Suprapubic skin (tissue), 4 donors: ENCODE data around the gene DRAP1. TPM values are rescaled to one million over a fixed set of nuclear protein-coding genes. Genes with fewer than 3 reads are reported as not detected.

ENCODE experiments used
- DNase-seq, 2 donors: peaks; one replicate each; pipeline ENCODE4 v3.0.0-alpha.2; 2019; ENCODE audit warnings: low spot score in 2 of 2
- H3K27ac ChIP-seq: fragments of 200-600 bp; sonication (generic); one replicate; pipeline ENCODE4 v1.5.1; 2019
- H3K27me3 ChIP-seq: fragments of 200-600 bp; sonication (generic); one replicate; pipeline ENCODE4 v1.5.1; 2019
- H3K36me3 ChIP-seq: fragments of 200-600 bp; sonication (generic); one replicate; pipeline ENCODE4 v1.5.1; 2019
- H3K4me1 ChIP-seq: fragments of 200-600 bp; sonication (generic); one replicate; pipeline ENCODE4 v1.5.1; 2019
- H3K4me3 ChIP-seq: fragments of 200-600 bp; sonication (generic); one replicate; pipeline ENCODE4 v1.5.1; 2019; ENCODE audit warnings: mild to moderate bottlenecking
- H3K9me3 ChIP-seq: fragments of 200-600 bp; sonication (generic); one replicate; pipeline ENCODE4 v1.5.1; 2019
- EP300 ChIP-seq: sonication (generic); formaldehyde crosslinking; IDR thresholded peaks from one replicate; pipeline ENCODE4 v1.6.1; 2017; ENCODE audit warnings: antibody characterized with exemption
- POLR2A ChIP-seq, 2 donors: fragments of 450-650 bp; IDR thresholded peaks; one replicate each; pipeline ENCODE4 v1.6.1; 2017; ENCODE audit warnings: antibody characterized with exemption in 2 of 2, mild to moderate bottlenecking in 2 of 2, moderate library complexity in 2 of 2
- POLR2AphosphoS5 ChIP-seq, 3 donors: sonication (generic); formaldehyde crosslinking; IDR thresholded peaks; one replicate each; pipeline ENCODE4 v1.6.1; 2017; ENCODE audit warnings: antibody characterized with exemption in 3 of 3
- WGBS: methylation state at CpG from one replicate; pipeline ENCODE4 v1.1.5; 2018; 5-methylcytosine and 5-hydroxymethylcytosine counted together
- total RNA-seq, 4 donors: library from RNA; depleted of rRNA; stranded (reverse); fragments of >200 nt; gene quantifications; one replicate each; pipeline ENCODE4 v1.1.0, GENCODE V29; 2016
- TF ChIP-seq, protein P1 (sequence below), 2 donors: fragments of 200-600 bp in 1 of 2; fragments of 450-650 bp in 1 of 2; sonication (generic) in 1 of 2; IDR thresholded peaks; one replicate each; pipeline ENCODE4 v1.5.1; 2016 to 2019; ENCODE audit warnings: antibody characterized with exemption in 2 of 2, mild to moderate bottlenecking in 1 of 2, moderate library complexity in 1 of 2

The DRAP1 gene
- total RNA-seq, 4 donors from 2014 or later = 54.2 to 82.5 (median 68.0) TPM

DNA sequence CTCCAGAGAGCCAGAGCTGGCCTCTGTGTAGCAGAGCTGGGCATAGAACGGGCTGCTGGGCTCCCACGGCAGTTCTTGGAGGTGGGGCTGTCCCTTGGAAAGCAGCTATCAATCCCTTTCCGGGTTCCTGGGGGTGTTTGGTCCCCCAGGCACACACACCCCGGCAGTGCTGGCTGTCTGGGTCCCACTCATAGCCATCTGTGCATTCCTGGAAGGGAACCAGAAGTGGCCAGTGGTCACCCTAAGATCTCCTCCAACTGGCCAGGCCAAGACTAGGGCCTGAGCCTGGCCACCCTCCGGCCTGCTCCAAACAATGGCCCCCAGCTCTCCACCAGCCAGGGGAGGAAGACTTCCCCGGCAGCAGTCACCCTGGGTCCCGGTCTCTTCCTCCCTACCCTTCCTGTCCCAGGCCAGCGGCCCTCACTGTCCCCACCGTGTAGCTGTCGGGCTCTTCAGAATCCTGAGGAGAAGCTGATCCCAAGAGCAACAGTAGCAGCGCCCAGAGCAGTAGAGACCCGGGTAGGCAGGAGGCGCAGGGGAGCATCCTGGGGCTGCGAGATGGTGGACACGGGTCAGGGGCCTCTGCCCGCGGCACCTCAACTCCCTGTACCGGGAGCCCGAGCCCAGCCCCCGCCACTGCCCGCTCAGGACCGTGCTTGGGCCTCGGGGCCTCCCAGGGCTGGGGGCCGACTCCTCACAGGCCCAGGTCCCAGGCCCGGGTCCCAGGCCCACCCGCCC lies 47.2 kb upstream of the DRAP1 start:
- Histone ChIP-seq H3K4me3 (peak overlapping the region; percentile 58), H3K9me3 (no peaks in the 10 kb centered on the region), H3K36me3 (peaks cover 7% of the 10 kb centered on the region), H3K4me1 (peaks cover 43% of the 10 kb centered on the region), H3K27ac (peak overlapping the region; percentile 85), H3K27me3 (no peaks in the 10 kb centered on the region)
- TF ChIP-seq, protein P1, sequence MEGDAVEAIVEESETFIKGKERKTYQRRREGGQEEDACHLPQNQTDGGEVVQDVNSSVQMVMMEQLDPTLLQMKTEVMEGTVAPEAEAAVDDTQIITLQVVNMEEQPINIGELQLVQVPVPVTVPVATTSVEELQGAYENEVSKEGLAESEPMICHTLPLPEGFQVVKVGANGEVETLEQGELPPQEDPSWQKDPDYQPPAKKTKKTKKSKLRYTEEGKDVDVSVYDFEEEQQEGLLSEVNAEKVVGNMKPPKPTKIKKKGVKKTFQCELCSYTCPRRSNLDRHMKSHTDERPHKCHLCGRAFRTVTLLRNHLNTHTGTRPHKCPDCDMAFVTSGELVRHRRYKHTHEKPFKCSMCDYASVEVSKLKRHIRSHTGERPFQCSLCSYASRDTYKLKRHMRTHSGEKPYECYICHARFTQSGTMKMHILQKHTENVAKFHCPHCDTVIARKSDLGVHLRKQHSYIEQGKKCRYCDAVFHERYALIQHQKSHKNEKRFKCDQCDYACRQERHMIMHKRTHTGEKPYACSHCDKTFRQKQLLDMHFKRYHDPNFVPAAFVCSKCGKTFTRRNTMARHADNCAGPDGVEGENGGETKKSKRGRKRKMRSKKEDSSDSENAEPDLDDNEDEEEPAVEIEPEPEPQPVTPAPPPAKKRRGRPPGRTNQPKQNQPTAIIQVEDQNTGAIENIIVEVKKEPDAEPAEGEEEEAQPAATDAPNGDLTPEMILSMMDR (IDR thresholded peaks at IDR 0.05) = no peak
- TF ChIP-seq EP300 (no peak), POLR2AphosphoS5 (IDR thresholded peaks at IDR 0.05) (no peak), POLR2A (IDR thresholded peaks at IDR 0.05) (no peak)
- DNase-seq = no peak
- WGBS = 72% methylated on average over 5 of the region's 26 CpGs

DNA sequence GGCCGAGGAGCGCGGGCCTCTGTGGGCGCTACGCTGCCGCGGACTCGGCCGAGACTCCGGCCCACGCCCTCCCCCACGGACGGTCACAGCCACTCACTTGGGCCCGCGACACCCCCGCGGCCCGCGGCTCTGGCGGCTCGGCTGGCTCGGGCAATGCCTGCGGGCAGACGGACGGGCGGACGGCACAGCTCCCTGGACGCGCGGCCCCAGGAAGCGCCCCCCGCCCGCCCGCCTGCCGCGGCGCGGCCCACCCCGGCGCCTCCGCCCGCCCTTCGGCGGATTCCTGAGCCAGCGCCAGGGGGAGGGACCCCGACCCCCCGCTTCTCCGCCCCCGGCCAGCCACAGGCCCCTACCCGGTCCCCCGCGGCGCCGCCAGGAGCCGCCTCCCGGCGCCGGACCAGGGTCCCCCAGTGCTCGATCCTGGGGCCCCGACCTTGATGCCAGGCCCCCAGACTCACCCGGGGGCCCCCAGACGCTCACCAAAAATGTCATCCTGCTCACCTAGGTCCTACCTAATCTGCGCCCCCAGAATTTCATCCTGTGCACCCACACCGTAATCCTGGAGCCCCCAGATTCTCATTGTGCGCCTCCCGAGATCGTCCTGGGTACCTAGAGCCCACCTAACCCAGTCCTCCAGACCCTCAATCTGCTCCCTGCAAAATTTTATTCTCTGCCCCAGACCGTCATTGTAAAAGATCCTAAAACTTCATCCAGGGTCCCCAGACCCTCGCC lies 46.5 kb upstream of the DRAP1 start, which contains the start of gene EFEMP2:
EFEMP2 (minus strand) TSS at position 215 of the 732 bp plus-strand sequence. CDS start 446 bp downstream, outside the sequence.
- TF ChIP-seq, protein P1 (IDR thresholded peaks at IDR 0.05) = no peak
- H3K27me3 ChIP-seq = no peaks in the 10 kb centered on the region
- no peaks in the 10 kb centered on the region for H3K9me3 ChIP-seq
- H3K27ac ChIP-seq = peak within 1 kb of the TSS; percentile 85
- peak within 1 kb of the TSS; percentile 58 for H3K4me3 ChIP-seq
- H3K4me1 ChIP-seq = peaks cover 43% of the 10 kb centered on the region
- no peak for DNase-seq
- H3K36me3 ChIP-seq = no peaks in the 10 kb centered on the region
- 2% methylated on average over 8 of the region's 69 CpGs for whole genome bisulfite sequencing

DNA sequence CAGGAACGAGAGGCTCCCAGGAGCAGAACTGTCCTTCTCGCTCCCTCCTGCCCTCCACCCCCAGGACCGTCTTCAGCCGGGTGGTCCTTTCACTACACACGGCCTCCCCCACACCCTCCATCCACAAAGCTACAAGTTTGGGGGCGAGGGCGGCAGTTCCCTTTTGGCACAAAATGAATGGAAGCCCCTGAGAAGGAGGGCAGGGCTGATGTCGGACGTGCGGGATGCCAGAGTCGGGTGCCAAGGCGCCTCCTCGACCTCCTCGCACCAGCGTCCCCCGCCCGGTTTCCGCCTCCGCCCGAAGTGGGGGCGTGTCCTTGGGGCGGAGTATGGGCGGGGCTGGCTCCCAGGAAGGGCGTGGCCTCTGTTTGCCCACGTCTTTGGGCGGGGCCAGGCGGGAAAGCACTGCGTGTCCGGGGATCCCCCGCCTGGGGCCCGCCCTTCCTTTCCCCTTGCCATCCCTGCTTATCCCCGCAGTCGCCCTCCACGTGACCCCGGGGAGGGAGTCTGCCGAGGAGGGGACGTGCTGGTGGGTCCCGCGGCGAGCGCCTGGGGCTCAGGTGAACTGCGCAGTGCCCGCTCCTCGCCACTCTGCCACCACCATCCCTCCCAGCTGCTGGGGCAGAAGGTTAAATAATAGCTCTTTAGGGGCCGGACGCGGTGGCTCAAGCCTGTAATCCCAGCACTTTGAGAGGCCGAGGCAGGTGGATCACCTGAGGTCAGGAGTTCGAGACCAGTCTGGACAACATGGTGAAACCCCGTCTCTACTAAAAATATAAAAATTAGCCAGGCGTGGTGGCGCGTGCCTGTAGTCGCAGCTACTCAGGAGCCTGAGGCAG lies 45.7 kb upstream of the DRAP1 start:
- WGBS = 11% methylated on average over 25 of the region's 54 CpGs
- Histone ChIP-seq H3K36me3 (no peaks in the 10 kb centered on the region), H3K9me3 (no peaks in the 10 kb centered on the region), H3K27ac (peak overlapping the region; percentile 85), H3K4me3 (peak overlapping the region; percentile 58), H3K4me1 (peaks cover 43% of the 10 kb centered on the region), H3K27me3 (no peaks in the 10 kb centered on the region)
- peak; percentile 97 to 98 for DNase-seq
- TF ChIP-seq EP300 = no peak
- TF ChIP-seq POLR2AphosphoS5 (IDR thresholded peaks at IDR 0.05) = peak in 1 of 3 donors; percentile 38
- peak in 1 of 2 donors; percentile 45 for TF ChIP-seq POLR2A (IDR thresholded peaks at IDR 0.05)
- TF ChIP-seq, protein P1 (IDR thresholded peaks at IDR 0.05) = no peak

DNA sequence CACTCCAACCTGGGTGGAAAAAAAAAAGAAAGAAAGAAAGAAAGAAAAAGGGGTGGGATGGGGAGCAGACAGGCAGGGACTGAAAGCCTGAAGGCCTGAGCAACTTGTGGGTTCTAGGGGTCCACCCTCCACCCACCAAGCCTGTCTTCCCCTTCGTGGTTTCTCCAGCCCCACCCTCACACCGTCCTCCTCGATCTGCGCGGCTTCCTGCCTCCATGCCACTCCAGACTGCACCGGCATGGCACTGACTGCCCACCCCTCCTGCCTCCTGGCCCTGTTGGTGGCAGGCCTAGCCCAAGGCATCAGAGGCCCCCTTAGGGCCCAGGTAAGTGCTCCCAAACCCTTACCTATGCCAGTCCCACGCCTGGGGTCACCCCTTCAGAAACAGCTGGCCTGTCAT lies 39.6 kb upstream of the DRAP1 start, which contains the start of gene CTSW:
CTSW (plus strand) TSS at position 221 of the 400 bp plus-strand sequence; CDS start at position 239, 18 bp downstream.
- H3K36me3 ChIP-seq = peaks cover 23% of the 10 kb centered on the region
- TF ChIP-seq, protein P1 (IDR thresholded peaks at IDR 0.05) = no peak
- TF ChIP-seq POLR2AphosphoS5 (IDR thresholded peaks at IDR 0.05) = no peak
- TF ChIP-seq EP300 = no peak
- TF ChIP-seq POLR2A (IDR thresholded peaks at IDR 0.05) = no peak
- H3K4me1 ChIP-seq = no peaks in the 10 kb centered on the region
- DNase-seq = no peak
- 40% methylated on average over 7 of the region's 7 CpGs for WGBS
- H3K27me3 ChIP-seq = no peaks in the 10 kb centered on the region
- no peak within 1 kb of the TSS for H3K27ac ChIP-seq
- no peaks in the 10 kb centered on the region for H3K9me3 ChIP-seq
- H3K4me3 ChIP-seq = no peak within 1 kb of the TSS
